Endothelial cell of umbilical vein (primary cell): ENCODE data around the gene SUDS3. TPM values are rescaled to one million over a fixed set of nuclear protein-coding genes. Genes with fewer than 3 reads are reported as not detected.

Experiments used
- BruUV-seq: library from RNA; stranded (reverse); fragments of 400-500 nt; replicated peaks from 2 replicates; lab custom pipeline; 2021; lab: Mats Ljungman, UMichigan
- CTCF ChIA-PET: fragments of 300-600, 350-600 bp; sonication (Branson Sonifier 250); formaldehyde crosslinking; loops from one replicate; lab custom pipeline; 2021; ENCODE audit warnings: antibody characterized with exemption, inconsistent platforms; lab: Charles Lee
- POLR2A ChIA-PET: fragments of 300-600, 350-600 bp; sonication (Branson Sonifier 250); formaldehyde crosslinking; loops from one replicate; lab custom pipeline; 2021; ENCODE audit warnings: antibody characterized with exemption, inconsistent platforms; lab: Charles Lee
- DNase-seq: peaks from one replicate; pipeline ENCODE4 v3.0.0-alpha.2; 2011; ENCODE audit warnings: low read depth, low spot score
- FAIRE-seq: peaks from 2 replicates; lab custom pipeline; 2011; peaks lifted over from hg19 to GRCh38; lab: Jason Lieb, UNC
- H2AFZ ChIP-seq: 2 replicates; pipeline ENCODE4 v1.6.0; 2012; ENCODE audit warnings: low read depth, low read length, control low read depth, inconsistent platforms
- H3K27ac ChIP-seq: 2 replicates; pipeline ENCODE4 v1.5.1; 2011; ENCODE audit warnings: low read depth, mild to moderate bottlenecking, control low read depth, low read length, moderate library complexity; ENCODE audit not compliant: insufficient read depth
- H3K27me3 ChIP-seq, 2 experiments: 2 replicates each; pipeline versions ENCODE4 v1.6.0 to v1.6.1; 2011; ENCODE audit warnings: low read length in 2 of 2, mixed read lengths in 1 of 2; ENCODE audit not compliant: control insufficient read depth in 2 of 2, insufficient read depth in 2 of 2
- H3K36me3 ChIP-seq, 2 experiments: 2 replicates in 1 of 2; 3 replicates in 1 of 2; pipeline ENCODE4 v1.5.1; 2011; ENCODE audit warnings: low read length in 2 of 2, mild to moderate bottlenecking in 1 of 2, moderate library complexity in 1 of 2; ENCODE audit not compliant: control insufficient read depth in 2 of 2, insufficient read depth in 2 of 2; ENCODE audit errors: extremely low read depth in 1 of 2
- H3K4me1 ChIP-seq: 3 replicates; pipeline ENCODE4 v1.5.1; 2011; ENCODE audit warnings: mild to moderate bottlenecking, low read length; ENCODE audit not compliant: control insufficient read depth, insufficient read depth; ENCODE audit errors: extremely low read depth
- H3K4me2 ChIP-seq: 2 replicates; pipeline ENCODE4 v1.6.1; 2011; ENCODE audit warnings: low read length, control low read depth, mixed read lengths; ENCODE audit not compliant: insufficient read depth
- H3K4me3 ChIP-seq, 3 experiments: fragments of 200-600 bp in 1 of 3; sonication (generic), shearing (Covaris generic) in 1 of 3; replicated peaks in 1 of 3; 2 replicates each; pipeline ENCODE4 v1.5.1; 2011 to 2016; ENCODE audit warnings: control low read depth in 3 of 3, low read length in 3 of 3, mild to moderate bottlenecking in 2 of 3, inconsistent platforms in 1 of 3, low read depth in 1 of 3, moderate library complexity in 1 of 3; ENCODE audit not compliant: insufficient read depth in 1 of 3
- H3K79me2 ChIP-seq: 2 replicates; pipeline ENCODE4 v1.6.0; 2012; ENCODE audit warnings: low read length, inconsistent platforms; ENCODE audit not compliant: control insufficient read depth, insufficient read depth
- H3K9ac ChIP-seq: replicated peaks from 2 replicates; pipeline ENCODE3; 2011; ENCODE audit warnings: low read length, control low read depth; ENCODE audit not compliant: insufficient read depth; ENCODE audit errors: extremely low read depth
- H3K9me1 ChIP-seq: replicated peaks from 3 replicates; pipeline ENCODE4 v1.6.0; 2011; ENCODE audit warnings: mild to moderate bottlenecking, low read length; ENCODE audit not compliant: control insufficient read depth, insufficient read depth; ENCODE audit errors: extremely low read depth
- H3K9me3 ChIP-seq: replicated peaks from 2 replicates; pipeline ENCODE4 v1.5.1; 2012; ENCODE audit warnings: low read length, inconsistent platforms; ENCODE audit not compliant: control insufficient read depth, insufficient read depth
- H4K20me1 ChIP-seq: replicated peaks from 2 replicates; pipeline ENCODE3; 2011; ENCODE audit warnings: mild to moderate bottlenecking, low read length; ENCODE audit not compliant: control insufficient read depth, insufficient read depth; ENCODE audit errors: extremely low read depth
- CTCF ChIP-seq, 2 donors: IDR thresholded peaks; 1 replicate in 1 of 2; 2 replicates in 1 of 2; pipeline ENCODE4 v1.5.1; 2011; ENCODE audit warnings: low read length in 2 of 2, mild to moderate bottlenecking in 2 of 2, moderate library complexity in 2 of 2, control low read depth in 1 of 2, inconsistent platforms in 1 of 2, low read depth in 1 of 2; ENCODE audit not compliant: insufficient read depth in 1 of 2; ENCODE audit errors: extremely low read depth in 1 of 2
- EZH2 ChIP-seq: IDR thresholded peaks from 2 replicates; pipeline ENCODE4 v1.6.1; 2012; ENCODE audit warnings: borderline replicate concordance, low read depth, mild to moderate bottlenecking, moderate library complexity, low read length, inconsistent platforms; ENCODE audit not compliant: severe bottlenecking
- FOS ChIP-seq: IDR thresholded peaks from 2 replicates; pipeline ENCODE4 v1.6.1; 2011; ENCODE audit warnings: mild to moderate bottlenecking, low read length, moderate library complexity, borderline replicate concordance; ENCODE audit not compliant: insufficient read depth
- GATA2 ChIP-seq: IDR thresholded peaks from 2 replicates; pipeline ENCODE4 v1.7.0; 2011; ENCODE audit warnings: low read depth, mild to moderate bottlenecking, moderate library complexity, mixed read lengths, low read length; ENCODE audit not compliant: insufficient read length, insufficient read depth
- JUN ChIP-seq: IDR thresholded peaks from 2 replicates; pipeline ENCODE4 v1.6.1; 2011; ENCODE audit warnings: borderline replicate concordance, low read depth; ENCODE audit not compliant: insufficient read length, insufficient read depth
- MYC ChIP-seq: IDR thresholded peaks from one replicate; pipeline ENCODE4 v1.6.1; 2011; ENCODE audit warnings: mild to moderate bottlenecking, low read depth, low read length
- POLR2A ChIP-seq: IDR thresholded peaks from 2 replicates; pipeline ENCODE4 v1.6.1; 2012; ENCODE audit warnings: low read depth, mild to moderate bottlenecking, control low read depth, low read length
- POLR2AphosphoS5 ChIP-seq: IDR thresholded peaks from 2 replicates; pipeline ENCODE4 v1.6.1; 2012; ENCODE audit warnings: low read depth, mild to moderate bottlenecking, control low read depth, low read length, moderate library complexity; ENCODE audit not compliant: insufficient read depth
- dilution Hi-C: fragments of 300-500 bp; cut with MboI; formaldehyde crosslinking; loops from one replicate; pipeline ENCODE4 v1.15.0; 2019; ENCODE audit warnings: low sequenced_read_pairs; ENCODE audit not compliant: extremely low pct_ligation_motif_present
- intact Hi-C: fragments of 100-400 bp; cut with micrococcal nuclease; formaldehyde crosslinking; loops from one replicate; pipeline ENCODE4 v1.10.0; 2022
- polyA plus RNA-seq, 4 experiments: library from polyadenylated mRNA; depleted of rRNA in 3 of 4; stranded (reverse) in 3 of 4; unstranded in 1 of 4; fragments of >200 nt; gene quantifications; 2 replicates each; pipeline versions ENCODE4 v1.2.1 to v1.2.3, GENCODE V29; 2011 to 2012; ENCODE audit warnings: missing spikeins in 1 of 4
- total RNA-seq: library from RNA; stranded (reverse); gene quantifications from 2 replicates; pipeline ENCODE4 v1.2.3, GENCODE V29; 2021

Gene SUDS3
- total and polyA plus RNA-seq, 2 donors (not counting 3 experiments of a cell fraction or from before 2014, with no cell fraction given): 16.9 to 27.4 TPM

DNA sequence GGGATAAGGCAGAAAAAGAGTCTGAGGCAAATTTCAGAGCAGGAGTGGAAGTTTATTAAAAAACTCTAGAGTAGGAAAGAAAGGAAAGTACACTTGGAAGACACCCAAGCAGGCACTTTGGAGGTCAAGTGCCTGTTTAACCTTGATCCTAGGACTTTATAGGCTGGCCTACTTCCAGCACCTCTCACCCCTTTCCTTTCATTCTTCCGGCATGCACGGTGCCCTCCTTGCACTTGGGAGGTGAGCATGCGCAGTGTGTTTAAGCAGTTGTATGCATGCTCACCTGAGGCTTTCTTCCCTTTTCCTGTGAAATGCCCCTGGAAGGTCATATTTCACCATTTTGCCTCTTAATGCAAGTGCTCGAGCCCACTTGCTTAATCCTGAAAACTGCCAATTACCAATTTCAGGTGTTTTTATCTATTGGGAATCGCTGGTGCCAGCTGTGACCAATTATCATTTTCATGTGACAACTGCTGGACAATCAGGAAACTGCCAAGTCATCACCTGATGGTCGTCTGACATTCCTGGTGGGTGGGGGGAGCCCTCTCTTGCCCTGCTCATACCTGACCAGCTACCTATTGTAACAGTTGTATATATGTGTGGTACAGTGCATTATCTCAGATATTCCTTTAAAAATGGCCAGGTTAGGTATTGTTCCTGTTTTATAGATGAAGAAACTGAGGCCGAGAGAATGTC is 53.5 kb downstream of the SUDS3 start:
- Histone ChIP-seq H3K4me1 (no peaks in the 10 kb centered on the region), H3K27ac (no peak overlapping the region), H4K20me1 (no peaks in the 10 kb centered on the region), H3K36me3 (no peaks in the 10 kb centered on the region), H3K79me2 (no peaks in the 10 kb centered on the region), H3K27me3 (no peaks in the 10 kb centered on the region), H2AFZ (no peak overlapping the region), H3K9me1 (no peaks in the 10 kb centered on the region), H3K4me2 (no peak overlapping the region), H3K4me3 (no peak overlapping the region), H3K9me3 (no peaks in the 10 kb centered on the region), H3K9ac (no peak overlapping the region)
- dilution Hi-C loops: no loop called here
- ChIA-PET CTCF (no interaction called here), POLR2A (no interaction called here)
- intact Hi-C loops: no loop called here
- no TSS peak for BruUV-seq
- no peak for DNase-seq
- peak; percentile 15 for FAIRE-seq
- TF ChIP-seq POLR2A (no peak), FOS (no peak), MYC (no peak), GATA2 (no peak), POLR2AphosphoS5 (no peak), EZH2 (no peak), CTCF (IDR thresholded peaks at IDR 0.05; ENCODE audit: extremely low read depth in 1 of 2, insufficient read depth in 1 of 2, low read depth in 1 of 2, low read length in 2 of 2) (no peak), JUN (no peak)
